ENCODE data around the gene NR4A1. TPM values are rescaled to one million over a fixed set of nuclear protein-coding genes. Genes with fewer than 3 reads are reported as not detected.

NR4A1 gene
- total RNA-seq, 4 donors from 2014 or later, result 26.2 to 88.1 (median 59.4) TPM

- no peak for TF ChIP-seq POLR2AphosphoS5 (IDR thresholded peaks at IDR 0.05)
- no peak for TF ChIP-seq POLR2A (IDR thresholded peaks at IDR 0.05; ENCODE audit: low read depth)
- TF ChIP-seq CTCF (IDR thresholded peaks at IDR 0.05), result no peak
- peaks cover 20 to 24% (median 22%) of the 10 kb centered on the region in 4 donors for H3K4me1 ChIP-seq
- intact Hi-C loops (cut with DNase I), result no loop called here
- H3K4me3 ChIP-seq, result no peak overlapping the region
- H3K27ac ChIP-seq (replicated peaks in 1 of 4), result no peak overlapping the region
- peaks cover 0 to 48% (median 0%) of the 10 kb centered on the region in 4 donors for H3K27me3 ChIP-seq
- 34% methylated on average over 9 of the region's 9 CpGs for WGBS
- H3K36me3 ChIP-seq, result no peaks in the 10 kb centered on the region
- no peak for DNase-seq (ENCODE audit: extremely low spot score)
- H3K9me3 ChIP-seq, result no peaks in the 10 kb centered on the region
These were observed 35.1 kb downstream of the NR4A1 start for GRCh38 chr12:52086366-52086765.

DNA sequence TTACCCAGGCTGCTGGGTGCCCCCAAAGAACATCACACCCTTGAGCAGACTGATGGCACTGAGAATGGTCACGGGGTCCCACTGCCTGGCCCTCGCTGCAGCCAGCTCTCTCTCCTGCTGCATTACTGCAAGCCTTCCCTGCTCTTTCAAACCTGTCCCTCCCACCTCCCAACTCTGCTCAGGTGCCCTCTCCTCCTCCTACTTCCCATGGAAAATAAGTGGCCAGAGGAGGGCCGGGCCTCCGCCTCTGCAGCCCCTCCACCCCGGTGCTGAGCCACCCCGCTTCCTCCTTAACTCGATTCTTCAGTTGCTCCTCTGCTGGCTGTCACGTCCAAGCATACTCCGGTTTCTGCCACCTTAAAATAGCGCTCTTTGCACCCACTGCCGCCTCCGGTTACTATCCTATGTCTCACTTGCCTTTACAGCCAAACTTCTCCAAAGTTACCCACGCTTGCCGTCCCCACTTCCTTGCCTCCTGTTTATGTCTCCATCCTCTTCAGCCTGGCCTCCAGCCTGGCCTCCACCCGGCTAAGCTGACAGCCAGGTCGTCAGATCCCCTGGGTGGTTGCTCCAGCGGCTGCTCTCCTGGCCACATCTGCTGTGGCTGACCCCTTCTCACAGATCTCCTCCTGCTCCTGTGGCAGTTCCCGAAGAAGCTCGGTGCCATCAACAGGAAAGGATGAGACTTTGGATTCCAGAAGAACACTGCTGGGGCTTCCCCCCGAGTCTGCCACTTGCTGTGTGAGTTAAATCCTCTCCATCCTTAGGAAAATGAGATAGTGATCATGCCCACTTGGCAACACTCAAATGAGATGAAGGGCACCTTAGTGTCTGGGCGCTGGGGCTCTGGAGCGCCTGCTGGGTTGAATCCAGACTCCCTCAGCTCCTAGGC is 35.9 kb downstream of the NR4A1 start:
- Histone ChIP-seq H3K27ac (replicated peaks in 1 of 4) (no peak overlapping the region), H3K27me3 (peaks cover 0 to 50% (median 0%) of the 10 kb centered on the region in 4 donors), H3K4me1 (peaks cover 12 to 15% (median 14%) of the 10 kb centered on the region in 4 donors), H3K36me3 (no peaks in the 10 kb centered on the region), H3K4me3 (no peak overlapping the region), H3K9me3 (no peaks in the 10 kb centered on the region)
- DNase-seq (ENCODE audit: extremely low spot score), result no peak
- TF ChIP-seq EP300 (IDR thresholded peaks at IDR 0.05) (no peak), CTCF (IDR thresholded peaks at IDR 0.05) (no peak), POLR2A (IDR thresholded peaks at IDR 0.05; ENCODE audit: low read depth) (no peak), POLR2AphosphoS5 (IDR thresholded peaks at IDR 0.05) (no peak)
- intact Hi-C loops (cut with DNase I), result no loop called here
- 84% methylated on average over 22 of the region's 22 CpGs for WGBS

DNA sequence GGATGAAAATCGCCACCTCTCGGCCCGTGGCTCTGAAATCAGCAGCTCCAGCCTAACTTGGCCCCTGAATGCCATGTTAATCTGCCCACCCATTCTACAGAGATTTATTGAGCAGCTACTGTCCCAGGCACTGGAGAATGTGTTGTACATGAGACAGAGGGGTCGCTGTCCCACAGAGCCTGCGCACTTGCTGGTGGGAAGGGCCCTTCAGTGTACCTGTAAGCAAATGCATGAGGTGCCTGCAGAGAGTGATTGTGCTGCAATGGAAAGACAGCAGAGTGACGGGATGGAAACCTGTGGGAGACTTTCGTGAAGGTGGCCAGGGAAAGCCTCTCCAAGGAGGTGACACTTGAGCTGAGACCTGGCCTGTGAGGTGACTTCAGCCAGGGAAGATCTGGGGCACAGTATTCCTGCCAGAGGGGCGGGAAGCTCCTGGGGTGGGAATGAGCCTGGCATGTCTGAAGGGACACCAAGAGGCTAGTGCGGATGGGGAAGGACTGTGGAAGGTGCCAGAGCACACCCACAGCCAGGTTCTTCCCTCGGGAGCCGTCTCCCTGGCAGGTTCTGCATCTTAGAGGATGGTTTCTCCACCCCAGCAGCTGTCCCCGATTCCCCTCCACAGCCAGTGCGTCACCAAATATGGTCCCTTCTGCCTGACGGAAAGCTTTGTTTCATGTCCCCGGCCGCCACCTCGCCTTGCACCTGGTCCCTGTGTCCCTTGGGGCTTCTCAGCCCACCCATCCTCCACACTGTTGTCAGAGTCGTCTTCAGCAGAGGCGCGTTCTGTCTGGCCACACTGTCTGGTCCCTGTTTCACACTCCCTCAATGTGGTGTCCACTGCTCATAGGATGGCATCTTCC is 36.9 kb downstream of the NR4A1 start:
- Histone ChIP-seq H3K27ac (replicated peaks in 1 of 4) (no peak overlapping the region), H3K4me1 (peaks cover 2 to 5% (median 4%) of the 10 kb centered on the region in 4 donors), H3K27me3 (peaks cover 0 to 50% (median 0%) of the 10 kb centered on the region in 4 donors), H3K4me3 (no peak overlapping the region), H3K36me3 (no peaks in the 10 kb centered on the region), H3K9me3 (no peaks in the 10 kb centered on the region)
- DNase-seq (ENCODE audit: extremely low spot score), result no peak
- WGBS, result 80% methylated on average over 20 of the region's 20 CpGs
- no peak for TF ChIP-seq POLR2AphosphoS5 (IDR thresholded peaks at IDR 0.05)
- TF ChIP-seq CTCF (IDR thresholded peaks at IDR 0.05), result no peak
- TF ChIP-seq EP300 (IDR thresholded peaks at IDR 0.05), result no peak
- intact Hi-C loops (cut with DNase I), result no loop called here

DNA sequence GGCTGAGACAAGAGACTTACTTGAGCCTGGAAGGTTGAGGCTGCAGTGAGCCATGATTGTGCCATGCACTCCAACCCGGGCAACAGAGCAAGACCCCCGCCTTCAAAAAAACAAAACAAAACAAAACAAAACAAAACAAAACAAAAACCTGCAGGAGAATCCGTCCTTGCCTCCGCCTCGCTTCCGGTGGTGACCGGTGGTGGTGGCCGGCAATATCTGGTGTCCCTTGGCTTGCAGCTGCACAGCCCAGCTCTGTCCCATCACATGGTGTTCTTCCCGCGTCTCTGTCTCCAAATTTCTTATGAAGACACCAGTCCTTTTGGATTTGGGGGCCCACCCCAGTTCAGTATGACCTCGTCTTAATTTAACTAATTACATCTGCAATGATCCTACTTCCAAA is 38.2 kb downstream of the NR4A1 start:
- Histone ChIP-seq H3K36me3 (no peaks in the 10 kb centered on the region), H3K27me3 (peaks cover 0 to 50% (median 0%) of the 10 kb centered on the region in 4 donors), H3K27ac (replicated peaks in 1 of 4) (no peak overlapping the region), H3K9me3 (no peaks in the 10 kb centered on the region), H3K4me3 (no peak overlapping the region), H3K4me1 (no peaks in the 10 kb centered on the region)
- TF ChIP-seq POLR2A (IDR thresholded peaks at IDR 0.05; ENCODE audit: low read depth), result no peak
- no peak for TF ChIP-seq EP300 (IDR thresholded peaks at IDR 0.05)
- no peak for TF ChIP-seq CTCF (IDR thresholded peaks at IDR 0.05)
- no peak for TF ChIP-seq POLR2AphosphoS5 (IDR thresholded peaks at IDR 0.05)
- intact Hi-C loops (cut with DNase I), result no loop called here
- WGBS, result 92% methylated on average over 11 of the region's 11 CpGs
- DNase-seq (ENCODE audit: extremely low spot score), result no peak
